Activated CD4-positive, alpha-beta T cell treated with anti-CD3 and anti-CD28 coated beads, Interleukin-2, amount 10 ng/mL, durations not matched to agents 7 days and 5 days (primary cell): ENCODE data around the gene TRIM45. TPM values are rescaled to one million over a fixed set of nuclear protein-coding genes. Genes with fewer than 3 reads are reported as not detected.

Source experiments
- CTCF ChIA-PET: fragments of 350-600 bp; sonication (Branson Sonifier 250); formaldehyde crosslinking; loops from one replicate; lab custom pipeline; 2021; ENCODE audit warnings: antibody characterized with exemption; lab: Charles Lee
- POLR2A ChIA-PET: fragments of 350-600 bp; sonication (Branson Sonifier 250); formaldehyde crosslinking; loops from one replicate; lab custom pipeline; 2021; ENCODE audit warnings: antibody characterized with exemption; lab: Charles Lee
- DNase-seq: peaks from one replicate; pipeline ENCODE4 v3.0.0-alpha.2; 2020
- H3K27ac Mint-ChIP-seq: one replicate; pipeline ENCODE4 v1.8.0; 2021; ENCODE audit warnings: mild to moderate bottlenecking, moderate library complexity, mixed read lengths
- H3K27me3 Mint-ChIP-seq: one replicate; pipeline ENCODE4 v1.8.0; 2021; ENCODE audit warnings: mixed read lengths
- H3K36me3 Mint-ChIP-seq: one replicate; pipeline ENCODE4 v1.8.0; 2021; ENCODE audit warnings: low read depth, mixed read lengths
- H3K4me1 Mint-ChIP-seq: one replicate; pipeline ENCODE4 v1.8.0; 2021; ENCODE audit warnings: mixed read lengths
- H3K4me3 Mint-ChIP-seq: one replicate; pipeline ENCODE4 v1.8.0; 2021; ENCODE audit warnings: mild to moderate bottlenecking, moderate library complexity, mixed read lengths
- H3K9me3 Mint-ChIP-seq: one replicate; pipeline ENCODE4 v1.8.0; 2021; ENCODE audit warnings: mixed read lengths
- microRNA-seq: library from miRNA; unstranded; fragments of <30 nt; microRNA quantifications from one replicate; pipeline ENCODE4 v1.2.0, GENCODE V29; 2021; ENCODE audit warnings: borderline microRNAs expressed, borderline replicate concordance
- total RNA-seq, 2 experiments: library from RNA; stranded (reverse); gene quantifications; one replicate each; pipeline ENCODE4 v1.2.3, GENCODE V29; 2021

The TRIM45 gene
- total RNA-seq, 2 experiments from 2014 or later: 0.33 to 0.47 TPM

DNA sequence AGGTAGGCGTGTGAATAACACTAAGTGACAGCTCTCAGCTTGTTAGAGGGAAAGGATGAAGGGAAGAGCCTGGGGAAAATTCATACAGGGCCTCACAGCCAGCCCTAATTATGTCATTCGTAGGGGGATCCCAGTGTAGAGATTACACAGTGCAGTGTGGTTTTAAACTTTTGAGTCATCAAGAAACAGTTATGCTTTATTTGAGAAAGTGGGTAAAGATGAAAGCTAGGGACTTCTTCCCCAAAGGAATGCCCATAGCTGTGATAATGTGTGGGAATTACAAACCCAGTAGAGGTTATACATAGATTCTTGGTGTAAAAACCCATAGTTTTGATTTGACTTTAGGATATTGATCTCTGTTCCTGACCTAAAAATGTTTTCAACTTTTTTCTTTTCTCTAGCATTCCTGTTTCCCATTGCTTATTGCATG lies 59.5 kb downstream of the TRIM45 start:
- POLR2A ChIA-PET: no interaction called here
- H3K4me1 Mint-ChIP-seq: peaks cover 61% of the 10 kb centered on the region
- CTCF ChIA-PET: interaction anchor here (0.6 to 1.2 kb wide), 7 partner anchors 11 to 577 kb away, joined by 3 read pairs; no protein-coding TSS in a partner anchor
- no peaks in the 10 kb centered on the region for H3K9me3 Mint-ChIP-seq
- peaks cover 50% of the 10 kb centered on the region for H3K36me3 Mint-ChIP-seq
- peak overlapping the region; percentile 43 for H3K4me3 Mint-ChIP-seq
- H3K27me3 Mint-ChIP-seq: no peaks in the 10 kb centered on the region
- DNase-seq: peak; percentile 25
- H3K27ac Mint-ChIP-seq: no peak overlapping the region

Small RNAs within 50 kb of the gene (microRNA-seq; reads per million reads assigned to microRNA genes)
- gene MIR942: 155 reads per million, percentile 74 among the genes with 10 or more reads in this experiment

Other genes with a start within 250 kb of the TRIM45 start
- 1 to 10 TPM in 1 of 2 experiments, under 1 TPM in 1; 0.79 to 1.3 TPM for gene PTGFRN, start 211.8 kb downstream of the TRIM45 start, total RNA-seq
- 1 to 10 TPM; 3.4 to 4.2 TPM for gene CD101, start 120.0 kb downstream of the TRIM45 start, total RNA-seq
- 100 to 1,000 TPM; 123 to 133 TPM for gene TTF2, start 61.4 kb downstream of the TRIM45 start, total RNA-seq
- gene VTCN1, start 89.2 kb upstream of the TRIM45 start, total RNA-seq: not detected
- 10 to 100 TPM; 35.0 to 38.8 TPM for gene MAN1A2, start 245.7 kb upstream of the TRIM45 start, total RNA-seq